LHCN-M2 (cell line): Measurements from ENCODE around the gene WDFY4. TPM values are rescaled to one million over a fixed set of nuclear protein-coding genes. Genes with fewer than 3 reads are reported as not detected.

Experiments used
- DNase-seq: peaks from one replicate; pipeline ENCODE4 v3.0.0-alpha.2; 2012; ENCODE audit warnings: low read depth
- total RNA-seq: library from RNA; depleted of rRNA; stranded (reverse); fragments of >200 nt; gene quantifications from 2 replicates; pipeline ENCODE4 v1.2.3, GENCODE V29; 2014

WDFY4 gene
- total RNA-seq, 1 experiment from 2014 or later = not detected

GRCh38 chr10:48771234-48771633, 86.6 kb downstream of the WDFY4 start:
- DNase-seq = no peak

GRCh38 chr10:48772059-48772458, 87.4 kb downstream of the WDFY4 start:
- no peak for DNase-seq

GRCh38 chr10:48773580-48773979, 88.9 kb downstream of the WDFY4 start:
- DNase-seq = no peak

GRCh38 chr10:48774416-48775205, 89.9 kb downstream of the WDFY4 start:
- no peak for DNase-seq

- no peak for DNase-seq
Observed at GRCh38 chr10:48775206-48775517, 90.5 kb downstream of the WDFY4 start.

GRCh38 chr10:48776005-48776522, 91.4 kb downstream of the WDFY4 start:
- no peak for DNase-seq

- DNase-seq = no peak
Observed at GRCh38 chr10:48776528-48776927, 91.9 kb downstream of the WDFY4 start.

- DNase-seq = no peak
Observed at GRCh38 chr10:48777110-48777509, 92.4 kb downstream of the WDFY4 start.

GRCh38 chr10:48778193-48778857, 93.7 kb downstream of the WDFY4 start:
- DNase-seq = no peak

- DNase-seq = no peak
Observed at GRCh38 chr10:48779077-48779476, 94.4 kb downstream of the WDFY4 start.

GRCh38 chr10:48779546-48780152, 95.0 kb downstream of the WDFY4 start:
- DNase-seq = no peak

GRCh38 chr10:48780341-48780740, 95.7 kb downstream of the WDFY4 start:
- DNase-seq = no peak

- no peak for DNase-seq
Observed at GRCh38 chr10:48782386-48782785, 97.7 kb downstream of the WDFY4 start.

- DNase-seq = no peak
Observed at GRCh38 chr10:48784031-48784430, 99.4 kb downstream of the WDFY4 start.

GRCh38 chr10:48785796-48786195, 101.1 kb downstream of the WDFY4 start:
- no peak for DNase-seq

GRCh38 chr10:48786606-48787282, 102.1 kb downstream of the WDFY4 start:
- DNase-seq = no peak

GRCh38 chr10:48788554-48788953, 103.9 kb downstream of the WDFY4 start:
- no peak for DNase-seq

GRCh38 chr10:48789486-48790456, 105.1 kb downstream of the WDFY4 start:
- no peak for DNase-seq

- DNase-seq = no peak
Observed at GRCh38 chr10:48790457-48791044, 105.9 kb downstream of the WDFY4 start.

- DNase-seq = no peak
Observed at GRCh38 chr10:48791267-48791928, 106.7 kb downstream of the WDFY4 start.
